ENCODE measurements around the gene KLHL17. TPM values are rescaled to one million over a fixed set of nuclear protein-coding genes. Genes with fewer than 3 reads are reported as not detected.

Gene KLHL17
- total RNA-seq, 3 donors from 2014 or later (not counting 1 experiment from before 2014, with no cell fraction given): 17.8 to 33.5 (median 22.4) TPM

GRCh38 chr1:938088-938683 is 22.2 kb upstream of the KLHL17 start:
- Mint-ChIP-seq H3K4me3 (no peak overlapping the region), H3K36me3 (no peaks in the 10 kb centered on the region), H3K27me3 (ENCODE audit: low read depth in 2 of 2) (peaks cover 18 to 36% of the 10 kb centered on the region in 2 donors), H3K9me3 (no peaks in the 10 kb centered on the region), H3K27ac (no peak overlapping the region), H3K4me1 (peaks cover 0 to 12% of the 10 kb centered on the region in 2 donors)
- Histone ChIP-seq H3K27me3 (ENCODE audit: control insufficient read depth, insufficient read depth, low read length) (peaks cover 32% of the 10 kb centered on the region), H3K4me3 (ENCODE audit: low read length) (no peak overlapping the region), H3K9me3 (ENCODE audit: control insufficient read depth, insufficient read depth, low read length) (no peaks in the 10 kb centered on the region), H3K4me1 (ENCODE audit: control insufficient read depth, insufficient read depth, low read length) (peaks cover 30% of the 10 kb centered on the region), H3K27ac (ENCODE audit: low read length) (no peak overlapping the region), H3K36me3 (ENCODE audit: control insufficient read depth, insufficient read depth, low read length) (no peaks in the 10 kb centered on the region)
- intact Hi-C loops (cut with micrococcal nuclease): no loop called here
- no peak for TF ChIP-seq CTCF (IDR thresholded peaks at IDR 0.05)
- 77% methylated on average over 15 of the region's 15 CpGs for WGBS (ENCODE audit: insufficient coverage)
- ATAC-seq: no peak
- no peak for DNase-seq

GRCh38 chr1:938711-939489 is 21.5 kb upstream of the KLHL17 start:
- Mint-ChIP-seq H3K4me1 (peaks cover 0 to 12% of the 10 kb centered on the region in 2 donors), H3K27me3 (ENCODE audit: low read depth in 2 of 2) (peaks cover 18 to 33% of the 10 kb centered on the region in 2 donors), H3K27ac (no peak overlapping the region), H3K36me3 (no peaks in the 10 kb centered on the region), H3K9me3 (no peaks in the 10 kb centered on the region), H3K4me3 (peak overlapping the region; percentile 45)
- Histone ChIP-seq H3K4me1 (ENCODE audit: control insufficient read depth, insufficient read depth, low read length) (peaks cover 30% of the 10 kb centered on the region), H3K27me3 (ENCODE audit: control insufficient read depth, insufficient read depth, low read length) (peaks cover 33% of the 10 kb centered on the region), H3K9me3 (ENCODE audit: control insufficient read depth, insufficient read depth, low read length) (no peaks in the 10 kb centered on the region), H3K4me3 (ENCODE audit: low read length) (no peak overlapping the region), H3K27ac (ENCODE audit: low read length) (no peak overlapping the region), H3K36me3 (ENCODE audit: control insufficient read depth, insufficient read depth, low read length) (no peaks in the 10 kb centered on the region)
- intact Hi-C loops (cut with micrococcal nuclease): no loop called here
- DNase-seq: no peak
- no peak for ATAC-seq
- TF ChIP-seq CTCF (IDR thresholded peaks at IDR 0.05): no peak
- WGBS (ENCODE audit: insufficient coverage): 83% methylated on average over 30 of the region's 30 CpGs

- Mint-ChIP-seq H3K27ac (no peak overlapping the region), H3K4me3 (peak overlapping the region; percentile 45), H3K27me3 (ENCODE audit: low read depth in 2 of 2) (peaks cover 18 to 33% of the 10 kb centered on the region in 2 donors), H3K36me3 (no peaks in the 10 kb centered on the region), H3K9me3 (no peaks in the 10 kb centered on the region), H3K4me1 (peaks cover 0 to 12% of the 10 kb centered on the region in 2 donors)
- Histone ChIP-seq H3K27me3 (ENCODE audit: control insufficient read depth, insufficient read depth, low read length) (peaks cover 33% of the 10 kb centered on the region), H3K27ac (ENCODE audit: low read length) (no peak overlapping the region), H3K4me3 (ENCODE audit: low read length) (no peak overlapping the region), H3K36me3 (ENCODE audit: control insufficient read depth, insufficient read depth, low read length) (peaks cover 2% of the 10 kb centered on the region), H3K4me1 (ENCODE audit: control insufficient read depth, insufficient read depth, low read length) (peaks cover 30% of the 10 kb centered on the region), H3K9me3 (ENCODE audit: control insufficient read depth, insufficient read depth, low read length) (no peaks in the 10 kb centered on the region)
- TF ChIP-seq CTCF (IDR thresholded peaks at IDR 0.05): no peak
- 38% methylated on average over 19 of the region's 21 CpGs for WGBS (ENCODE audit: insufficient coverage)
- intact Hi-C loops (cut with micrococcal nuclease): no loop called here
- no peak for DNase-seq
- no peak for ATAC-seq
Measured at GRCh38 chr1:939511-940106, 20.8 kb upstream of the KLHL17 start.

All from natural killer cell (primary cell).